Activated CD8-positive, alpha-beta memory T cell treated with anti-CD3 and anti-CD28 coated beads, Interleukin-2, amount 50 U/mL, for 4 hours (primary cell): ENCODE results near the gene CTRL.
"Not testable (repeated sequence)": the region's sequence is repeated elsewhere in the genome, so short reads cannot be mapped to it uniquely, and the experiment has no call there.

ENCODE experiments used
- DNase-seq: peaks from one replicate; pipeline ENCODE4 v3.0.0-alpha.2; 2020

Gene CTRL

GRCh38 chr16:67922740-67923139, 8.9 kb downstream of the CTRL start:
- no peak for DNase-seq

GRCh38 chr16:67922221-67922620, 9.4 kb downstream of the CTRL start:
- no peak for DNase-seq

- no peak for DNase-seq
These were observed 11.9 kb downstream of the CTRL start for GRCh38 chr16:67919622-67920221.

GRCh38 chr16:67917852-67918236, 13.8 kb downstream of the CTRL start:
- DNase-seq = no peak

GRCh38 chr16:67917140-67917851, 14.4 kb downstream of the CTRL start:
- no peak for DNase-seq

GRCh38 chr16:67915831-67916723, 15.6 kb downstream of the CTRL start:
- DNase-seq = no peak

- not testable (repeated sequence) for DNase-seq
These were observed 16.2 kb downstream of the CTRL start for GRCh38 chr16:67915496-67915769.

GRCh38 chr16:67914758-67915495, 16.7 kb downstream of the CTRL start:
- DNase-seq = no peak

- no peak for DNase-seq
These were observed 21.5 kb downstream of the CTRL start for GRCh38 chr16:67910158-67910557.

GRCh38 chr16:67909056-67909742, 22.5 kb downstream of the CTRL start:
- no peak for DNase-seq

GRCh38 chr16:67907397-67908180, 24.1 kb downstream of the CTRL start:
- DNase-seq = no peak

GRCh38 chr16:67902831-67903230, 28.8 kb downstream of the CTRL start:
- DNase-seq = no peak

GRCh38 chr16:67901734-67902133, 29.9 kb downstream of the CTRL start:
- no peak for DNase-seq

- no peak for DNase-seq
These were observed 34.4 kb downstream of the CTRL start for GRCh38 chr16:67897231-67897630.

GRCh38 chr16:67893743-67894399, 37.8 kb downstream of the CTRL start:
- no peak for DNase-seq

GRCh38 chr16:67892899-67893742, 38.5 kb downstream of the CTRL start, which contains the start of gene PSKH1:
TSS of gene PSKH1 (plus strand) at chr16:67893254. CDS start at chr16:67908750, 15,496 bp downstream.
- peak; percentile 90 for DNase-seq

GRCh38 chr16:67892375-67892774, 39.3 kb downstream of the CTRL start:
- DNase-seq = no peak

- no peak for DNase-seq
These were observed 43.3 kb downstream of the CTRL start for GRCh38 chr16:67888331-67888730.

- no peak for DNase-seq
These were observed 45.3 kb downstream of the CTRL start for GRCh38 chr16:67886387-67886786.

GRCh38 chr16:67885976-67886375, 45.7 kb downstream of the CTRL start:
- no peak for DNase-seq
